Astrocyte (in vitro differentiated cells and primary cell): ENCODE measurements around the gene KDM4B.

Experiments
- EZH2 ChIP-seq: IDR thresholded peaks from 2 replicates; pipeline ENCODE4 v1.6.1; 2012; ENCODE audit warnings: mild to moderate bottlenecking, low read length, inconsistent platforms; ENCODE audit not compliant: insufficient read depth
- TF ChIP-seq, protein P1 (sequence below): IDR thresholded peaks from 2 replicates; pipeline ENCODE4 v1.5.1; 2011; ENCODE audit warnings: low read depth, mild to moderate bottlenecking, inconsistent platforms, low read length, moderate library complexity; ENCODE audit not compliant: insufficient read depth

DNA sequence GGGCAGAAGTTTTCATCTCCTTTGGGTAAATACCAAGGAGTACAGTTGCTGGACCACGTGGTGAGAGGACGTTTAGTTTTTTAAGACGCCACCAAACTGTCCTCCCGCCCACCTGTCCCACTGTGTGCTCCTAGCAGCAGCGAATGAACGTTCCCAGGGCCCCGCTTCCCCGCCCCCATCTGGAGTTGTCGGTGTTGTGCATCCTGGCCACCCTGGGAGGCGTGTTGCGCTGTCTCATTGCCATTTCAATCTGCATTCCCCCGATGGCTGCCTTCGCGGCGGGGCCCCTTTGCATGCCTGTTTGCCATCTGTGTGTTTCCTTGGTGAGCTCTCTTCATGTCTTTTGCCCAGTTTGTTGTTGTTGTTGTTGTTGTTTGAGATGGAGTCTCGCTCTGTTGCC, 76.1 kb downstream of the KDM4B start:
- TF ChIP-seq EZH2, result no peak
- TF ChIP-seq, protein P1, sequence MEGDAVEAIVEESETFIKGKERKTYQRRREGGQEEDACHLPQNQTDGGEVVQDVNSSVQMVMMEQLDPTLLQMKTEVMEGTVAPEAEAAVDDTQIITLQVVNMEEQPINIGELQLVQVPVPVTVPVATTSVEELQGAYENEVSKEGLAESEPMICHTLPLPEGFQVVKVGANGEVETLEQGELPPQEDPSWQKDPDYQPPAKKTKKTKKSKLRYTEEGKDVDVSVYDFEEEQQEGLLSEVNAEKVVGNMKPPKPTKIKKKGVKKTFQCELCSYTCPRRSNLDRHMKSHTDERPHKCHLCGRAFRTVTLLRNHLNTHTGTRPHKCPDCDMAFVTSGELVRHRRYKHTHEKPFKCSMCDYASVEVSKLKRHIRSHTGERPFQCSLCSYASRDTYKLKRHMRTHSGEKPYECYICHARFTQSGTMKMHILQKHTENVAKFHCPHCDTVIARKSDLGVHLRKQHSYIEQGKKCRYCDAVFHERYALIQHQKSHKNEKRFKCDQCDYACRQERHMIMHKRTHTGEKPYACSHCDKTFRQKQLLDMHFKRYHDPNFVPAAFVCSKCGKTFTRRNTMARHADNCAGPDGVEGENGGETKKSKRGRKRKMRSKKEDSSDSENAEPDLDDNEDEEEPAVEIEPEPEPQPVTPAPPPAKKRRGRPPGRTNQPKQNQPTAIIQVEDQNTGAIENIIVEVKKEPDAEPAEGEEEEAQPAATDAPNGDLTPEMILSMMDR, result no peak
